GOT3 (cell line): ENCODE measurements around the gene OTOG.

Experiments used
- DNase-seq: peaks from one replicate; lab custom pipeline; 2025; ENCODE audit warnings: mixed read lengths; lab: John Stamatoyannopoulos, UW

The OTOG gene

DNA sequence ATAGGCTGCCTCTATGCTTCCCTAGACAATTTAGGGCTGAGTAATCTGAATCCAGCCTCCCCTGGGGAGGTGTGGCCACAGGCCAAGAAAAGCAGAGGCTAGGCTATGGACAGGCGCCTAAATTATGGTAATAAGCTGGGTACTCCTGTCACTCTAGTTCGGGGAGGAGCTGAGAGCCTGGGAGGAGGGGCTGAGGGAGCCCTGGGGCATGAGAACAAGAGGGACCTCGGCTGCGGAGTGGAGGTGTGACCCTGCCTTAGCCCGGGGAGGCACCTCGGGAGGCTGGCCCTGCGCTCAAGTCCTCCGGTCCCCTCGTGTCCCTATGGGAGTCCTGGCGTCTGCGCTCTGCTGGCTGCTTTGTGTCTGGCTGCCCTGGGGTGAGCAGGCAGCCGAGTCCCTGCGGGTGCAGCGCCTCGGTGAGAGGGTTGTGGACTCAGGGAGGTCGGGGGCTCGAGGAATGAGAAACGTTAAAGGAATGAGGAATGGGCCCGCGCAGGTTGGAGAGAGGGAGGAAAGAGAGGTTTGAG, at the start of gene OTOG:
Gene OTOG, plus strand, starts transcription at position 209 of the 527 bp plus-strand sequence. Its CDS starts 114 bp downstream, at position 323.
- no peak for DNase-seq

DNA sequence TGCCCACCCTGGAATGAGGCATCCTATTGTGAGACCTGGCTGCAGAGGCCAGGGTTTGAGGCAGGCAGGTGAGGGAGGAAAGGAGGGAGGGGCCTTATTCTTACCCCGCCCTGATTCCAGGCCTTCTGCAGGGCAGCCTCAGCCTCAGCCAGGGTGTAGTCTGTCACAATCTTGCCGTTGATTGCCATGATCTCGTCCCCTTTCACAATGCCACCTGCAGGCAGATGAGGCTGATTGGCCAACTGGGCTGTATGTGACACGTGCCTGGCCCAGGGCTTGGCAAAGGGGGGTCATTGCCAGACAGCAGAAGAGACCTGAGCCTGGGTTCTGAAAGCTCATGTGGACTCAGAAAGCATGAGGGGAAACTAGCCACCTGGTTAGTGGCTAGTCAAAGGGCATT, 49.0 kb upstream of the OTOG start:
- DNase-seq = no peak

DNA sequence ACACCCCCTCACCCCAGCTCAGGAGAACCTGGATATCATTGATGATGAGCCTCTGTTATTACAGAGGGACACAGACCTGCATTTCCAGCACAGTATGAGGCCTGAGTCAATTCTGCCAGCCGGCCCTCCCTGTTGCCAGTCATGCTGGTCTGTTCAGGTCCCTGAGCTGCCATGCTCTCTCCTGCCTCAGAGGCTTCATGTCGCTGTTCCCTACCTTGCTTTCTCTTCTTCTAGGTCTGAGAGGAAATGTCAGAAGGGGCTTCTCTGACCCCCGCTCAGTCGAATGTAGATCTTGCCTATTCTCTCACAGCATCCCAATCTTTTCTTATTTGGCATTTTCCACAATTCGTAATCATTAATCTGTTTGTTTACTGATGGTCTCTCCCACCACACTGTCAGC, 48.6 kb upstream of the OTOG start:
- DNase-seq = no peak

GRCh38 chr11:17500673-17501072, 46.4 kb upstream of the OTOG start:
- DNase-seq = no peak

DNA sequence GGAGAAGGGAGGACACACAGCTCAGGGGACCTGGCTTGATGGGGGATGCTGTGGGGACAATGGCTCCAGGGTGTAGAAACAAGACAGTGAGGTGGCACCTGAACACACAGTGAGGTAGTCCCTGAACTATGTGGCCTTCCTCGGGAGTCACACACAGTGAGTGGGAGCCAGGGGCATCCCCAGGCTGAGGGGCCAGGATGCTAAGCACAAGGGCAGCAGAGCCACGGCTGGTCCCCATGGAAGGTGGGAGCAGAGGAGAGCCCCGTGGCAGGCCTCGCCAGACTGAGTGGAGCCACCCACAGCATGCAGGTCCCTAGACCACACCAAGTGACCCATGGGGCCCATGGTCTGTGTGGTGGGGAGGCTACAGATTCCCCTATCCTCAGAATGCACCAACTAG, 44.4 kb upstream of the OTOG start:
- no peak for DNase-seq

- DNase-seq = no peak
Observed at GRCh38 chr11:17504330-17505107, 42.5 kb upstream of the OTOG start.

GRCh38 chr11:17505146-17505545, 41.9 kb upstream of the OTOG start:
- no peak for DNase-seq

GRCh38 chr11:17506314-17506713, 40.7 kb upstream of the OTOG start:
- no peak for DNase-seq

- DNase-seq = no peak
Observed at GRCh38 chr11:17506942-17507341, 40.1 kb upstream of the OTOG start.

DNA sequence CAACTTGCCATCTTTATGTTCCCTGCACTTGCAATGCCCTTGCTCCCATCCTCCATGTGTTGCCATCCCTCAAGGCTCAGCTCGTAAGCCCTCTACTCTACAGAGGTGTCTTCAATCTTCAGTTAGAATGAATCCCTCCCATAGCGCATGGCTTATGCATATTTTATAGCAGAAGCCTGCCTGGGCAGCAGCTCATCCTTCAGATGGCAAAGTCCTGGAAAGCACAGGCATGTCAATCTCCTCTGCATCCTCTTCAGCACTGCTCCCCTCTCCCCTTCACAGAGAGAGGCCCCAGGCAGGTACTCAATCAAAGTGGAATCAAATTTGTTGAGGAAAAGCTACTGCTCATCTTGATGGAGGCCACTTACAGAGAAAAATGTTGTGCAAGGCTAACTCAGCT, 39.3 kb upstream of the OTOG start:
- no peak for DNase-seq

GRCh38 chr11:17508306-17508705, 38.8 kb upstream of the OTOG start:
- DNase-seq = no peak

- no peak for DNase-seq
Observed at GRCh38 chr11:17508791-17509190, 38.3 kb upstream of the OTOG start.

- no peak for DNase-seq
Observed at GRCh38 chr11:17510507-17511206, 36.4 kb upstream of the OTOG start.

DNA sequence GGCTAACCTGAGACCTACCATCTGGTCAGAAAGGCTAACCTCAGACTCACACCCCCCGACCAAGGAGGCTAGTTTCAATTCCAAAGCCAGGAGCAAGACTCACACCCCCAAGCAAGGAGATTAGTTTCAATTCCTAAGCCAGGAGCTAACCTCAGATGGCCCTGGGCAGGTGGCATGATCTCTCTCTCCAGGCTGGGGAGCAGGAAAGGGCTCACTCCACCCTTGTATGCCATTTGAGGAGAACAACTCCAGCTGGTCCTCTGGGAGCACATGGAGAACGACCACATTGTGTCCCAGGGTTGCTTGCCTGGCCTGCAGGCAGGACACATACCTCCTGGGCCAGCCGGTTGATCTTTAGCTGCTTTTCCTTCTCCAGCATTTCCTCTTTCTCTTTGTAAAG, 35.5 kb upstream of the OTOG start:
- DNase-seq = no peak

DNA sequence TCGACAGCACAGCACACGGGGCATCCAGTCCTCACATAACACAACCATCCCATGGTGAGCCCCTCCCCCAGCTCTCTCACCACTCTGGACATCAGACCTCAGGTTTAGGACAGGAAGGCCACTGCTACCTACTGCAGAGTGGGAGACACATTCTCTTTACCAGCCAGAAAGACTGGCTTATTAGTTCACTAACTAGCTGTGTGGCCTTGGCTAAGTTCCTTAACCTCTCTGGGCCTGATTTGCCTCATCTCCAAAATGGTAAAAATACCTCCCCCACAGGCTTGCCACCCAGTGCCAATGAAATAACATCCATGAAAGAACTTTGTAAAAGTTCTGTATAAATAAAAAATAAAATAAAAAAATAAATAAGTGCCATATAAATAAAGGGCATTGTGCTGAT, 35.0 kb upstream of the OTOG start:
- DNase-seq = no peak

DNA sequence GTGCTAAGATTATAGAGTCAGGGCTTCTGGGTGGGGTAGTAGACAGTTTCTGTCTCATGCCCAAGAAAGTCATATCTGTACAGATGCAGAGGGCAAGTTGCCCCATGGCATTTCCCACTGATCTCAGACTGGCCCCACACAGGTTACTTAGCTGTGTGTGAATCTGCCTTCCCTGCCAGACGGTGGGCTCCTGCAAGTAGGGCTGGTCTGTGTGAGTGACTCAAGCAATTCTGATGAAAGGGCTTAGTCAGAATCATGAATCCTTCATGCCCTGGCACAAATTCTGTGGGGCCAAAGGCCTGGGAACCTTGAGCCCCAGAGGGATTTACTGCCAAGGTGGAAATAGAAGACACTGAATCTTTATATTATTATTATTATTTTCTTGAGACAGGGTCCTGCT, 33.2 kb upstream of the OTOG start:
- DNase-seq = no peak

DNA sequence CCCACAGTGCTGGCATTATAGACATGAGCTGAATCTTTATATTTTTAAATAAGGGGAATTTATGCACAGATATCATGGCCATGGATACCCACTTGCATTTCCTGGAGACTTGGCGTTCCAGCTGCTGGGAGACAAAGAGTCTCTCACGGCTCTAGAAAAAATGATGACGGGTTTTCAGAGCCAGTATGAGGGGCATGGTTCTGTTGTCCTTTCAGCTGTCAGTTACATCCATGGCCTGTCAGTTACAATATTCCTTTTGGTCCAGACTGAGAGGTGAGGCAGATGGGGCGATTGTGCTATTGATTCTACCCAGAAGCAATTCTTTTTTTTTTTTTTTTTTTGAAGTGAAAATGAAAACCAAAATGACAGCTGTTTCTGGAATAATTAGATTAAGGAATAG, 32.6 kb upstream of the OTOG start:
- no peak for DNase-seq

- no peak for DNase-seq
Observed at GRCh38 chr11:17515443-17516176, 31.4 kb upstream of the OTOG start.

GRCh38 chr11:17516551-17517150, 30.4 kb upstream of the OTOG start:
- no peak for DNase-seq

GRCh38 chr11:17517186-17517585, 29.9 kb upstream of the OTOG start:
- no peak for DNase-seq

GRCh38 chr11:17518366-17518765, 28.7 kb upstream of the OTOG start:
- DNase-seq = no peak
